Spleen (tissue), 7 donors: ENCODE data around the gene RAD51B.

Experiments used
- CTCF ChIP-seq, 11 experiments: fragments of 200-600 bp in 7 of 11; fragments of 450-650 bp in 4 of 11; sonication (generic) in 4 of 11; IDR thresholded peaks in 8 of 11; conservative IDR thresholded peaks in 3 of 11; 1 replicate in 7 of 11; 2 replicates in 4 of 11; pipeline versions ENCODE4 v1.4.0 to v1.8.0; 2016 to 2021; ENCODE audit warnings: antibody characterized with exemption in 11 of 11, inconsistent platforms in 4 of 11, mild to moderate bottlenecking in 1 of 11
- POLR2A ChIP-seq, 3 donors: fragments of 450-650 bp; IDR thresholded peaks; one replicate each; pipeline ENCODE4 v1.5.1; 2017; ENCODE audit warnings: antibody characterized with exemption in 3 of 3, mild to moderate bottlenecking in 1 of 3
- donor health status: DM: no; HTN: no; CAD: no; lungs with moderate emphysema.
- donor health status: DM: no; HTN: no; CAD: no.
- donor health status: DM: no; HTN: no; CAD: no.

GRCh38 chr14:68113343-68113930 lies 293.9 kb downstream of the RAD51B start:
- TF ChIP-seq CTCF (IDR thresholded peaks at IDR 0.05 in 8 of 11, conservative IDR thresholded peaks at IDR 0.05 in 3 of 11) (no peak), POLR2A (IDR thresholded peaks at IDR 0.05) (no peak)
